A549 treated with GW870086 at 1 μM for 4 hours (cell line): Measurements from ENCODE around the gene POLR3H. TPM values are rescaled to one million over a fixed set of nuclear protein-coding genes. Genes with fewer than 3 reads are reported as not detected.

ENCODE experiments used
- total RNA-seq: library from RNA; stranded (reverse); fragments of 200-300 nt; extraction: Qiagen RNA extraction; gene quantifications from 5 replicates; pipeline ENCODE4 v1.2.3, GENCODE V29; 2022; ENCODE audit warnings: low read depth

POLR3H gene, protein sequence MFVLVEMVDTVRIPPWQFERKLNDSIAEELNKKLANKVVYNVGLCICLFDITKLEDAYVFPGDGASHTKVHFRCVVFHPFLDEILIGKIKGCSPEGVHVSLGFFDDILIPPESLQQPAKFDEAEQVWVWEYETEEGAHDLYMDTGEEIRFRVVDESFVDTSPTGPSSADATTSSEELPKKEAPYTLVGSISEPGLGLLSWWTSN
- total RNA-seq, result 24.6 to 44.1 TPM (median 40.1 TPM) in 5 replicates

DNA sequence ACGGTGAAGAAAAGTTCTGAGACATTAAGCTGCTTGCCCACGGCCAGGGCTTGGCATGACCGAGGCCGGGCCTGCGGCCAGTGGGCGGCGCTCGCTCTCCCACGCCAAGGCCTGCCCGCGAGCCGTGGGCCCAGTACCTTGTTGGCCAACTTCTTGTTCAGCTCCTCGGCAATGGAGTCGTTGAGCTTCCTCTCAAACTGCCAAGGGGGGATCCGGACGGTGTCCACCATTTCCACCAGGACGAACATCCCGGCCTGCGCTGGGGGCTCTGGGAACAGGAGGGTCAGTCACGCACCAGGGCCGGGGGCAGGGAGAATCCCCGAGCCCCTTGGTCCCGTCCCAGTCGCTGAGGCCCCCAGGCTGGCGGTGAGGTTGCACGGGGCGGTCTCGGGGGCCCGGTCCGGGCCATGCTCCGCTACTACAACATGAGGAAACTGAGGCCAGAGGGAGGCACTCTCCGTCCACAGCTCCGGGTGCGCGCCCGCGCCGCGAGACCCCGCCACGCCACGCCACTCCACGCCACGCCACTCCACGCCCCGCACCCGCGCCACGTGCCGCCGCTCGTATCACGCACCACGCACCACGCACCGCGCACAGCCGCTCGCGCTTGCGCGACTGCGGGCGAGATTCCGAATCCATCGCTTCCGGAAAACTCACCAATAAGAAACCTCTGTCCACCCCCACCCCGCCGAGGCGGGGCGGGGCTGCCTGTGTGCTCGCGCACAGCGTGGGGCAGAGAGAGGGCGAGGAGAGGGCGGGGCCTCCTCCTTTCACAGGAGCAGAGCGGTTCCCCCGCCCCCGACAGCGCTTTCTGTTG lies at the start of gene POLR3H:
POLR3H (minus strand) TSS at position 617 of the 817 bp plus-strand sequence; CDS start at position 248, 369 bp downstream.

DNA sequence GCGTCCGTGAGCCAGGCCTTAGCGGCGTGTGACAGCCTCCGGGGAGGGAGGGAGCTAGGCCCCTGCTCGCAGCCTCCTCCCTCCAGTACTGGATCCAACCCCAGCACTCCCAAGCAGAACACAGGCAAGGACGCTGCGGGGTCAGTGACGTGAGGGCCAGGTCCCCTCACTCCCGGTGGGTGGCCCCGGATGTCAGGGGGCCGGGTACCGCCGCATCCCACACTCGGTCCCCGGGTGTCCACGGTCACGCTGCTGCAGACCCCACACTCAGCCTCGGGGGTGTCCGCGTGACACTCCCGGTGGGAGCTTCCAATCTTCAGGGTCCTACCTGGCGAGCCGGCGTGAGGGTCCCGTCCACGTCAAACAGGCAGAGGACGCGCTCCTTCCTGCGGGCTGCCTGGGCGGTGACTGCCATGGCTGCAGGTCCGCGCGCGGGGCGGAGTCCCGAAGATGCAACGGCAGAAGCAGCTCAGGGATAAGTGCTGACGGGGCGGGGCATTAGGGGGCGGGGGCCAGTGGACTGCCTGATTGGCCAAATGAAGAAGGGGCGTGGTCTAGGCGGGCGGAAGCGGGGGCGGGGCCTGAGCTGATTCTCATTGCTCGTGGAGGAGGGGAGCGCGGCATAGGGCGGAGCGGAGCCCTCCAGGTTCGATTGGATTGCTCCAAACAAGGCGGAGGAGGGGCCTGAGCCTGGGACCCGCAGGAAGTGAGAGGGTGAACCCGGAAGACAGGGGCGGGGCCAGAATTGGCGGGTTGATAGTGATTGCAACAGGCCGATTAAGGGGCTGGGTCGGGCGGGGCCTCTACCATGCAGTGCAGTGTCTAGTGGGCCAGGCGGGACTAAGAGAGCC lies 45.3 kb upstream of the POLR3H start, which contains the start of gene PMM1:
PMM1 (minus strand) TSS at position 450 of the 851 bp plus-strand sequence; CDS start at position 415, 35 bp downstream.

Other genes starting within 250 kb of the POLR3H start
- 18.6 to 24.5 TPM (median 23.7 TPM) in 5 replicates for gene ZC3H7B, start 242.9 kb downstream of the POLR3H start, total RNA-seq
- 0.80 to 1.5 TPM (median 1.2 TPM) in 5 replicates for gene TEF, start 162.5 kb downstream of the POLR3H start, total RNA-seq
- 20.7 to 23.9 TPM (median 22.9 TPM) in 5 replicates for gene TOB2, start 97.7 kb downstream of the POLR3H start, total RNA-seq
- 62.3 to 79.0 TPM (median 63.0 TPM) in 5 replicates for gene PHF5A, start 75.8 kb downstream of the POLR3H start, total RNA-seq
- 45.2 to 50.7 TPM (median 49.2 TPM) in 5 replicates for gene ACO2, start 75.4 kb downstream of the POLR3H start, total RNA-seq
- 2.2 to 3.6 TPM (median 2.6 TPM) in 5 replicates for gene CSDC2, start 16.5 kb upstream of the POLR3H start, total RNA-seq
- 26.2 to 33.4 TPM (median 29.9 TPM) in 5 replicates for gene PMM1, start 45.4 kb upstream of the POLR3H start, total RNA-seq
- gene DESI1, start 76.6 kb upstream of the POLR3H start, total RNA-seq, result 14.4 to 17.3 TPM (median 16.4 TPM) in 5 replicates
- gene XRCC6, start 76.8 kb upstream of the POLR3H start, total RNA-seq, result 289 to 324 TPM (median 313 TPM) in 5 replicates
- 94.1 to 221 TPM (median 182 TPM) in 5 replicates for gene SNU13, start 144.4 kb upstream of the POLR3H start, total RNA-seq
- gene MEI1, start 155.0 kb upstream of the POLR3H start, total RNA-seq, result 0.53 TPM in 1 of 5 replicates, not detected in the others